ENCODE measurements around the gene CTU2. TPM values are rescaled to one million over a fixed set of nuclear protein-coding genes. Genes with fewer than 3 reads are reported as not detected.

CTU2 gene
- total RNA-seq, 1 donor from 2014 or later: 20.6 TPM

DNA sequence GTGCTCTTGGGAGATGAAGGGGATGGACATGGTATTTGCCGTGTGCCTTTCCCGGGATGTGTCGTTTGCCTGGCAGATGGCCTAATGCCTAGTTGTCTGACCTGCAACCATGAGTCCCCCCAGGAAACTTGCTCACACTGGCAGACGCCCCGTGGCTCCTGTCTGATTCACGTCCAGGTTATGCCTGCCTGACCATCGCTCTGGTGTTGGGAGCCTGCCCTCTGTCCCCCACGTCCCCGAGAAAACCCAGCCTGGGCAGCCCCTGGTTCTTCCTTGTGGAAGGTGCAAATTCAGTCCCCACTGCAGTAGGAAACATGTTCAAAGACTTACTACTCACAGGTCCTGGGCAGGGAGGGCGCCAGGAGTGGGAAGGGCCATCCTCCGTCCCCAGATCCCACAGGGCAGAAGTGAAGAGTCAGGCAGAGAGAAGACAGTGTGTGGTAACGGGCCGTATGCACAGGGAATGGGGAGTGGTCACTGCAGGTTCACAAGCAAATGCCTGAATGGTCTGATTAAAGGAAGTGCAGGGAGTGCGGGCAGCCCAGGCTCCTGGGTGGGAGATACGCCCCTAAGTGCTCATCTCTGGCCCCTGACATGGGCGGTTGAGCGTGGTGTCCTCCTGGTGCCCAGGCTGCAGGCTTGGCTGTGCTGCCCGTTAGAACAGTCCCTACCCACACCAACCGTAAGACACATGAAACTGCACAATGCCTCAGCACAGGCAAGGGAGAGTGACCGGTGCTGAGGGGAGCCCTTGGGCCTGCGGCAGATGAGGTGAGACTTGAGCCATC lies 15.8 kb upstream of the CTU2 start:
- Mint-ChIP-seq H3K4me3 (ENCODE audit: unreplicated experiment) (no peak overlapping the region), H3K27me3 (ENCODE audit: unreplicated experiment) (peaks cover 24% of the 10 kb centered on the region), H3K36me3 (ENCODE audit: unreplicated experiment) (no peaks in the 10 kb centered on the region), H3K4me1 (ENCODE audit: unreplicated experiment) (no peaks in the 10 kb centered on the region), H3K27ac (ENCODE audit: unreplicated experiment) (no peak overlapping the region), H3K9me3 (ENCODE audit: unreplicated experiment) (no peaks in the 10 kb centered on the region)
- no peak for TF ChIP-seq CTCF (IDR thresholded peaks at IDR 0.05)
- DNase-seq (ENCODE audit: extremely low spot score, unreplicated experiment): no peak

DNA sequence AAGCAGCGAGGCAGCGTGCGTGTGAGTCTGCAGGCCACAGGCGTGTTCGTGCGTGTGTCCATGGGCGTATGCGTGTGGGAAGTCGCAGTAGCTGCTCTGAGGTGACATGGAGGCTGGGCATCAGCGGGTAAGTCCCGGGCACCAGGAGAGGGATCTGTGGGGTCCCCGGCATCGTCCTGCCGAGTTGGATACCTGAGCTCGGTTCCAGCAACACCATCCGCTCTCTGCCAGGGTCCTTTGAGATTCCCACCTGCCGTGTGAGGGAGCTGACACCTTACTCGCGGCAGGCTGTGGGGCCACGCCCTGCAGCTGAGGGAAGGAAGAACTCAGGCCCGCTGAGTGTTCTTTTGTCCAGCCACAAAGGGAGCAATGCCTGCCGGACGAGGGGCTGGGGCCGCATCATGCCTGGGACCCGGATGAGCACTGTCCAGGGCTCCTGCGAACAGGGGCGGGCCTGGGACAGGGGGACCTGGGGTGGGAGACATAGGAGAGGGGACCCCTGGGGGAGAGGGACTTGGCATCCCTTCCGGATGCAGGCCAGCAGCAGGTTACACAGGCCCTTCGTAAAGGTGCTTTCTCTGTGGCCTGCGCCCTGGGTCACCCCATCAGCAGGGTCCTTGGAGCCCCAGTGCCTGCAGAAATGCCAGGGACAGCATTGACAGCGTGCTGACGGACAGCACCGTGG lies 15.0 kb upstream of the CTU2 start:
- Mint-ChIP-seq H3K9me3 (ENCODE audit: unreplicated experiment) (no peaks in the 10 kb centered on the region), H3K36me3 (ENCODE audit: unreplicated experiment) (no peaks in the 10 kb centered on the region), H3K4me1 (ENCODE audit: unreplicated experiment) (no peaks in the 10 kb centered on the region), H3K27ac (ENCODE audit: unreplicated experiment) (no peak overlapping the region), H3K4me3 (ENCODE audit: unreplicated experiment) (no peak overlapping the region), H3K27me3 (ENCODE audit: unreplicated experiment) (peaks cover 24% of the 10 kb centered on the region)
- no peak for TF ChIP-seq CTCF (IDR thresholded peaks at IDR 0.05)
- no peak for DNase-seq (ENCODE audit: extremely low spot score, unreplicated experiment)

- no peak overlapping the region for H3K4me3 Mint-ChIP-seq (ENCODE audit: unreplicated experiment)
- no peaks in the 10 kb centered on the region for H3K9me3 Mint-ChIP-seq (ENCODE audit: unreplicated experiment)
- peaks cover 22% of the 10 kb centered on the region for H3K27me3 Mint-ChIP-seq (ENCODE audit: unreplicated experiment)
- H3K4me1 Mint-ChIP-seq (ENCODE audit: unreplicated experiment): no peaks in the 10 kb centered on the region
- no peak overlapping the region for H3K27ac Mint-ChIP-seq (ENCODE audit: unreplicated experiment)
- no peak for TF ChIP-seq CTCF (IDR thresholded peaks at IDR 0.05)
- no peaks in the 10 kb centered on the region for H3K36me3 Mint-ChIP-seq (ENCODE audit: unreplicated experiment)
- DNase-seq (ENCODE audit: extremely low spot score, unreplicated experiment): no peak
These were observed 14.3 kb upstream of the CTU2 start for GRCh38 chr16:88691924-88692560.

DNA sequence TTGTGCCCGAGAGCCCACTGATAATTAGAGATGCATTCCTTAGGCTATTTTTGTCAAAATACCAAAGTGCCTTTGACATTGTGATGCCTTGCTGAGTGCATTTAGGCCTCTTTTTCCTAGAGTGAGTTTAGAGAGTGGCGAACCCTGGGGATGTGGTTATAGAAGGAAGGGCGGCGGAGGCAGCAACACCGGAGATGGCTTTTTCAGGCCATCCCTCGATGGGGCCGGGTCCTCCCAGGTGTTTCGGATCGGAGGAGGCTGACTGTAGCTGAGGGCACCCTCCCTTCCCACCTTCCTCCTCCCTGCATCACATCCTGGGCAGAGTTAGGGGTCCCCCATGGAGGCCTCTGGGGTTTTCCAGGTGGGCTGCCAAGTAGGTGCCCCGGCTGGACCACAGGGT lies 13.4 kb upstream of the CTU2 start:
- DNase-seq (ENCODE audit: extremely low spot score, unreplicated experiment): no peak

More for the DNA sequence above, 13.4 kb upstream of the CTU2 start:
- peaks cover 20% of the 10 kb centered on the region for H3K27me3 Mint-ChIP-seq (ENCODE audit: unreplicated experiment)
- H3K4me3 Mint-ChIP-seq (ENCODE audit: unreplicated experiment): no peak overlapping the region
- no peak for TF ChIP-seq CTCF (IDR thresholded peaks at IDR 0.05)
- no peaks in the 10 kb centered on the region for H3K9me3 Mint-ChIP-seq (ENCODE audit: unreplicated experiment)
- no peak overlapping the region for H3K27ac Mint-ChIP-seq (ENCODE audit: unreplicated experiment)
- no peaks in the 10 kb centered on the region for H3K4me1 Mint-ChIP-seq (ENCODE audit: unreplicated experiment)
- peaks cover 4% of the 10 kb centered on the region for H3K36me3 Mint-ChIP-seq (ENCODE audit: unreplicated experiment)

Data from osteocyte (in vitro differentiated cells).